Middle frontal gyrus (tissue), 1 donor: ENCODE measurements around the gene NELL1.
A peak's percentile ranks its signal among the peaks of the same experiment; 100 is the strongest.

Experiments used
- DNase-seq: peaks from one replicate; pipeline ENCODE4 v3.0.0-alpha.2; 2015; ENCODE audit warnings: low spot score; ENCODE audit errors: extremely low spot score

Gene NELL1

DNA sequence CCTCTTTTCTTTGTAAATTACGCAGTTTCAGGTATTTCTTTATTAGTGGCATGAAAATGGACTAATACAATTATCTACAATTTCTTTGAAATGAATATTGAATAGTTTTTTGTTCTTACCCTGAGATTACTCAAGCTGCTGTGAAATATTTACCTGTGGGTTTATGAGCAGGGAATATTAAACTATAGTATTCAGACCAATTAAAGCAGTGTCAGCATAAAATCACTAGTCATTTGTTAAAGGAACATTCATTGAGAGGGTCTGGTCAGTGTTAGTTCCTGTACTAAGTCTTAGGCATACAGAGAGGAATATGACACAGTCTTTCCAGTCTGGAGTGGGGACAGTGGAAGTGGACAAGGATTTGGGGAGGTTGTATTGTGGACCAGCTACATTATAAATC is 877.3 kb downstream of the NELL1 start:
- no peak for DNase-seq

DNA sequence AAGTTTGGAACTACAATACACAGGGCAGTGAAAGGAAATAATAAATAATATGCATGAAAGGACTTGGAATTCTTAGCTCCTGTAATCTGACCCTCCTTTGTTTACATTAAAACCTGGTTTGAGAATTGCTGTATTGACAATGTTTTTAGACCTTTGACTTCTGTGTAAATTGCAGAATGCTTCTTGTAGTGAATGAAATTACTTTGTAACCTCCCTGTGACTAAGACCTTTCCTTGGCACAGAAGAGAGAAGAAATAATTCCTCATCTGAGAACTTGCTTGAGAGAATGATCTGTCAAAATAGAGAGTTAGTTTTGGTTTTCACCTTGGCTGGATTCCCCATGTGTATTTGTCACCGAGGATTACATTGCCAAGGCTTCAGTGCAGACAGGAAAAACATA is 883.5 kb downstream of the NELL1 start:
- DNase-seq = no peak

DNA sequence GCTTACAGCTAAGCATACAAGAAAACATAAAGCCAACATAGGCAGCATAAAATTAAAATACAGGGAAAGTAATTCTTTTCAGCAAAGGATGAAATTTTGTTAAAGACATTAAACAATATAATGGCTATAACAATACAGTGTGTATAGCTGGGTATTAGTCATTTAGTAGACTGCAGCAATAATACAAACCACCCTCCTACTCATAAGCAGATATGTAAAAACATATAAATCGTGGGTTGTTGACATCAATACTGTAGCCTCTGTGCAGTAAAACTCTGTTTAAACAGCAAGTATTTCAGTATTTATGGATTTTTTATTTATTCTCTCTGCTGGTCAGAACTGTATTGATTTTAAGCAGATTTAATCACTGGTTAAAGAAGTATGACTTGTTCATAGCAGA is 884.4 kb downstream of the NELL1 start:
- no peak for DNase-seq

DNA sequence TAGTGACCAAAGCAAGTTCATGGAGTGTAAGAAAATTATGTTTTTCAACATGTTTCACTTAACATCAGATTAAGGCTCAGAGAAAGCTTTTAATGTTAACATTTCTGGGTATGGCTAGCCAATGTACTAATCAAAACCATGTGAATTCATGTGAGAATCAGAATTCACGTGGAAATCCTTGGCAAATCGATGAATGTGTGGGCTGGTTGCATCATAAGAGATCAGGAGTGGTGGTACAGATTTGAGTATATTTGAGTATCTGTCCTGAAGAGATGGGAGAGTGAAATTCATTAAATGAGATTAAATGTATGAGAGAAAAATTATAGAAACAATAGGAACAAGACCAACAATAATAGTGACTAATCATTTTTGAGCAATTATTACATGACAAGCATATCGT is 884.9 kb downstream of the NELL1 start:
- DNase-seq = no peak

DNA sequence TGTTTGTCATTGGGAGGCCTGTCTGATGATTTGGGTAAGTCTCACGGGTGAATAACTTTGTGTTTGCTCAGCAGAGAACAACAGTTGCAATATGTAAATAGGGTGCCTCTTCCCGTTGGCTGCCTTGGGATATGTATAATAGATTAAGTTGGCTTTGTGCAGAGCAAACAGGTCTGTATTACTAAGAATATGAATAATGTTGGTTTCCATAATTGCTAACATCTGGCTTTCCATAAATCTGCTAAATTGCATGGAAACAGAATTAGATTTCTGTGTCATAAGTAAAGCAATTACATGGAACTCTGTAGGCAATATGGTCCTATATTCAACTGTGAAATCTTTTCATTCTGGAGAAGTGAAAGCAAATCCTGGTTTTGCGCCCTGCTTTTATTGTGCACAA is 887.5 kb downstream of the NELL1 start:
- no peak for DNase-seq

DNA sequence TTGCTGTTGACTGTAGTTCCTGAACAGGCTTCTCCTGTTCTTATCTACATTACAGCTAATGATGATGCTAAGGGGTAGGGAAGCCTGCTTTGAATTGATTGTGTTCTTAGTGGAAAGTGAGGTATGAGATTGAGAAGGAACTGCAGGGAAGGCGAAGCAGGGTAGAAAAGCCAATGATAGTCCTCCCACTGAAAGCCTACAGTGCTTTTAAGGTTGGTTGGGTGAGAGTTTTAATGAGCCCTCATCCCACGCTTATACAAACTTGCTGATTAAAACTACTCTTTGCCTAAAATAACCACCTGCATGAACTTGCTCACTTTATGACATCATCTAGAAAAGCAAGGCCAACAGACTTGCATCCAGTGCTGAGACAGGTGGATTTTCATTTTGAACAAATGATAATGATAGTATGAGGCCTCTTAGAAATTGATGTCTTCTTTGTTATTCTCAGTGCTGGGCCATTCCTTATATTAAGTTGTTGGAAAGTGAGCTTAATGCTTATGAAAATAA is 891.1 kb downstream of the NELL1 start:
- no peak for DNase-seq

DNA sequence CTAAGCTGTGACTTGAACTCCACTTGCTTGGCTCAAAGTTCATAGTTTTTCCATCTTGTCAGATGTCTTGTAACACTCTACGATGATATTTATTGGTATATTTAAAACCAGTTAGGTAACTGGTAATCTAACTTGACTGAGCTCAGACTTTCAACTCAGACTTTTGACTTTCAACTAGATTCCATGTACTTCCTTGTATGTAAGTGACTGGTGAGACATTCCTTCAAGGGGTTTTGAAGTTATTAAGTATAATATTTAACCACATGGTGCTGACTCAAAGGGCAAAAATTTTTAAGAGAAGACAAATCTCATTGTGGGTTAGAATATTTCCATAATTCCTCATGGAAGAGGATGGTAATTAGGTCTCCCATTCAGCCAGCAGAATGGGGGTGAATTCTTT is 892.2 kb downstream of the NELL1 start:
- DNase-seq = no peak

DNA sequence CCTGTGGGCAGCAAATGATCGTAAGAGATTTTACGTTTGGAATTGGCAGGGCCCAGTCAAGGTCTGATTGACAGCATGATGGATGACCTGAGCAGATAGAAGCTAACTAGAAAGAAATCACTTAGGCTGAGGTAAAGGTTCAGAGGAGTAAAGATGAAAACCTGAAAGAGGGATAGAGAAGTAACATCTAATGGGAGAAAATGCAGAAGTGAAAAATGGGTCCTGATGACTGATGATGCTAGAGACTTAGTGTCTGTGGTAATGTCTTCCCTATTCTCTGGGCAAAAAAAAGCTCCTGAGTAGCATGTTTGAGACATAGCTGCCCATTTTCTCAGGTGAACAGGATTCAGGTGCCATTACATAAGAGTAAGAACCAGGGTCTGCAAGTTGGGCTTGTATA is 894.7 kb downstream of the NELL1 start:
- DNase-seq = no peak

DNA sequence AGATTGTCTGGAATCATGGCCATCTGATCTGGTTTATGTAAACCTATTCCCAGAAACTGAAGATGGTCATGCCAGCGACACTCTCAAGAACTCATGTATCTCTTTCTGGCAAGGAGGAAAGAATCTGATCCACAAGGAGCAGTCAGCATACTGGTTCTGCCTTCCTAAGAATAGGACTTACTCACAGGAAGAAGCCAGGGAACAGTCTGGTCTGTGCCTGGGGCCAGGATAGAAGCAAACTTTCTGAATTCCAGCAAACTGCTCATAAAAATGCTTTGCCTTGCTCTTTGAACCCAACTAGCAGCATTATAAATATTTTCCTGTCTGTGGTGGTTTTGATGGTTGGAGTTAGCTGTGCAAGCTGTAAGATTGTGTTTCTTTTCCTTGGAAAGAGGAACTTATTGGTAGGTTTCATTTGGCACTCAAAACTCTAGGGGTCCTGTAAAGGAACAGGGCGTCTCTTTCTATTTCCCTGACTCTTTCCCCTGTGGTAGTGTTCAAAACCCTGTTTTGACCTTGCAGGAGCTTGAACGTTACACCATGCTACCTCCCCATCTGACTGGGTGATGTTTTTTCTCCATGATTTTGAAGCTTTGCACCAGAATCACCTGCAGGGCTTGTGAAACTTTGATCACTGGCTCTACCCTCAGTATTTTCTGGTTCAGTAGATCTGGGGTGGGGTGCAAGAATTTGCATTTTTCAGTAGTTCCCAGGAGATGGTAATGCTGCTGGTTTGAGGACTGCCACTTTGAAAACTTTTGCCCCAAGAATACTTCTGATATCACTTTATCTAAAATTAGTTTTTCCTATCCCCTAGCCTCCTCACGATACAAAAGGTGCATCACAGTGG is 895.7 kb downstream of the NELL1 start:
- no peak for DNase-seq

DNA sequence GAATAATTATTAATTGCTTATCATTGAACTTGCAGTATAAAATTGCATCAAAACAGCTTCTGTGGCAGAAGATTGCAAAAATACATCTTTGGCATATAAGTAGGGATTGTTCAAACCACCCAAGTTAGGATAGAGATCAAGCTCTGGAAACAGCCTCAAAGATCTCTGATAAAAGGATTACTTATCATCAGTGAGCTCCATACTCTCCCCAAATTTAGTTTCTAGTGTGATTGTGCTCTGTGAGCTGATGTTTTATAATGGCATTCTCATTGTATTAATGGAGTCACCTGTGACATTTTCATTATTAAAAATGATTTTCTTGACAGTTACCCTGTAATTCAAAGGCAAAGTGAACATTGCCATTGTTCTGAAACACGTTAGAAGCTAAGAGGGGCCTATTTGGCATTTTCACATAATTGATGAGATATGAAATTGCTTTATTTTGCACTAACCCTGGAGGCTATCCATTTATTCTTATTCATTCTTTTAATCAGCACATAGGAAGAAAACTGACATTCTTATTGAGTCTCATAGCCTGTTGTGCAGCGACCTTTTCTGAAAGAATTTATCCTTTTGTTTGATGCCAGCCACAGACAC is 897.2 kb downstream of the NELL1 start:
- no peak for DNase-seq

DNA sequence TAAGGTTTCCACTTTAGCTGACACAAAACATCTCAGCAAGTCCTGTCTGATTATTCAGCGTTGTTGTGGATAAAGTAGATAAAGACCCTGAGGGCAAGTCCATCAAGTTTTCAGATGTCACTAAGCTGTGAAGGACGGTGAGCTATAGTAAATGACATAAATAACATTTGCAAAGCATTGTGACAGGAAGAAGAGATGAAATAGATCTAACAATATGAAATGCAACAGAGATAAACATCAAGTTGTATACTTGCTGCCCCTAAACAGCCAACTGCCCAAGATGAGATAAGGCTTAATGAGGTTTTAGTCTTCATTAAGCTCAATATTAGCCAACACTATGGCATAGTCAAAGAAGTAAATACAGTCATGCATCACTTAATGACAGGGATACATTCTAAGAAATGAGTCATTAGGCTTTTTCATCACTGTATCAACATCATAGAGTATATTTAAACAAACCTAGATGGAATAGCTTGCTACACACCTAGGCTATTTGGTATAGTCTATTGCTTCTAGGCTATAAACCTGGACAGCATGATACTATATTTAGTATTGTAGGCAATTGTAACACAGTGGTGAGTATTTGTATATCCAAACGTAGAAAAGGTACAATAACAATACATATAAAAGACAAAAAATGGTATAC is 898.4 kb downstream of the NELL1 start:
- DNase-seq = no peak

DNA sequence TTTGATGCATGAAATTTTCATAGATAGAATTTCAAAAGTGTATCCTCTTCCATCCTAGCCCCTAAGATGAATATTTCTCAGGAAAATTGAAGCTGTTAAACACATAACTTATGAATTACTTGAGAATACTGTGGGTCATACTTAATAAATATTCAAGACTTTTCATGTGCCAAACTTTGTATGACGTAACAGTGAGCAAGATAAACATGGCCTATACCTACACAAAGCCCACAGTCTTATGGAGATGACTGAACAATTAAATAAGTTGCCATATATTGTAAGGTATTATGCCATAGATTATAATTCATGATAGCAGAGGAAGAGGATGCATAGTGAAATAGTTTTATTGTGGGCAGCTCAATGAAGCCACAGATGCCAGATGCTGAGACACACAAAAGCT is 902.8 kb downstream of the NELL1 start:
- DNase-seq = no peak

DNA sequence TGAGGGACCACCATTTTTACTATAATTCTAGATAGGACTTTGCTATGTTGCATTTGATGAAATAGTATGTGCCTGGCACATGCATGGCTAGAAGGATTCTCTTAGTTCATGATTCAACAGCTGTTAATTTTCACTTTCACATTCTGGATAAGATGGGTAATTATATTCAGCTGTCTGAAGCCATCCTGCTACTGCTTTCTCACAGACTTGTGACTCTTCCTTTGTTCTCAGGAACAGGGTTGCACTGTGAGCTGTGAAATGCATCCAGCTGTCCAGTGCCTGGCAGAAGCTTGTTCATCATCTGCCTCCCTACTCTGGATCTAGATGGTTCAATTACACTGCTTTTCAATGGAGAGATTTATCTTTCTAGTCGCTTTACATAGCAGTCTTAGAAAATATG is 913.4 kb downstream of the NELL1 start:
- DNase-seq = peak; percentile 6

DNA sequence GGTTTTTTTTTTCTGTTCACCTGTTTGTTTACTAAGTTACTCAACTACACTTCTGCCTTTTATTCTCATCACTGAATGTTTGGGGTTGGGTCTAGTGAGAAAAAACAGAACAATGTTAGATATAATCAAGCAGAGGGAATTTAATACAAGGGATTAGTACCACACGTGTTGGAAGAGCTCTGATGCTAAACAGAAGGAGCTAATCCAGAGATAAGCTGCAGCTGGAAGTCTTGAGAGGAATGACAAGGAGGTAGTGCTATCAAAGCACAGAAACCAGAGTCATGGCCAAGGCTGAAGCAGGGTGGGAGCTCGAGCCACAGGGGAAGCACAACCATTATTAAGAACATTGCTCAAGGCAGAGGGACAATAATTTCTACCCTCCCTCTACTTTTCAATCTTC is 919.4 kb downstream of the NELL1 start:
- no peak for DNase-seq

DNA sequence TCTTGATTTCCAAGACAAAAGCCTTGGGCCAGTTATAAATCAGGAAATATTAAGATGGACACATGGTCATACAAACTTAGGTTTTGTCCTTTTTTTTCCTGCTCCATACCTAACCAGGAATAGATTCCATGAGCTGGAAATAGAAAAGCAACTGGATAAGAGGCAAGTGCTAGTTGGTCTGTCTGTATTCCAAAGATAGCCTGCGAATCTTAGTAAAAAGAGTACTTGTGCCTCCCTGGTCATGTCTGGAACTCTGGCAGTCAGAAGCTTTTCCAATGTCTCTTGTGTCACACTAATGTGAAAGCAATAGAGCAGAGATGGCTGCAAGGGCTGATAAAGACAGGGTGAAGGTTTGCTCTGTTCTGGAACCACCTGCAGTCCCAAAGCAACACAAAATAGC is 933.3 kb downstream of the NELL1 start:
- no peak for DNase-seq

DNA sequence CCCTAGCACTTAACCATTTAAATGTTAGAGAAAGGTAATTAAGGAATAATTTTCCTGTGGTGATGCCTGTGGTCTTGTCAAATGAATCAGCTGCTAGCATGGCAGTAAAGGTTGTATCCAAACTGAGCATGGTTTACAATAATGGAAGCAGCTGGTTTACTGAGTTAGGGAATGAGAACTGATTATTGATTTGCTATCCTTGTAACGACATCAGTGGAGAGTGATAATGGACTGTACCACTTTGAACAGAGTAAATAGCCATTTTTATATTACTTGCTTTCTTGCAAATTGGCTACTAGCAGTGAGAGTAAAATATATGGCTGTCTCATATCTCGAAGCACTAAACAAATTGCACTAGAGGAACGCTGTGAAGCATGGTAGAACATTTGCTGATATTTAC is 934.5 kb downstream of the NELL1 start:
- DNase-seq = no peak

DNA sequence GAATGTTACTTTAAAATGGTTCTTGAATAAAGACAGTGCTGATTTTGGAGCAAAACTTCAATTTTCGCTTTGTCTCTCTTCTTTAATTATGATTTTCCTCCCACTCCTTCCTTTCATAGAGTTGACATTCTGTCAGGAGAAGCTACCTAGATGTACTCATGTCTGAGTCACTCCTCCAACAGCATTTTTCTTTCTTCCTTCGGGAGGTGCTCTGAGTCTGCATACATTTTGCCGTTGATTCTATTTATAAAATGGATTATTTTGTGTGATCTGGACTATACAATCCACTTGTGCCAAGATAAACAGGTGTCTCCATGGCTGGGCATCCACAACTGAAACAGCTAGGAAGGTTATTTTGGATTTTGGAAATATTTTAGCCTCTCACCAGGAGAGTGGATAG is 935.2 kb downstream of the NELL1 start:
- no peak for DNase-seq

DNA sequence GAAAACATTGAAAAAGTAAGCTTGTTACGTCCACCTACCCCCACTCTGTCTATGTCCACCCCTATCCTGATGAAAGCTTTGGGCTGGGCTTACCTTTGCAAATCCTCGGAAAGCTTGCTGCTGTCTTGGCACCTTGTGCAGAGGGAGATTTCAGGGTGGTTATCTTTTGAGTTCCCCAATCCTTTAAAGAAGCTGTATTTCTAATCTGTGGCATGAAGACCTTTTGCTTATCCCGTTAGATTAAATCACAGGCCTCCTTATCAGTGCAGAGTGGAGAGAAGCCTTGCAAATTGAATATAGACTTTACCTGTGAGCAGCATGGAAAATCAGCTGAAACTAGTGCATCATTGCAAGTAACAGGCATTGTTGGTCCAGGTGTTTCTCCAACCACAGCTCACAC is 942.9 kb downstream of the NELL1 start:
- no peak for DNase-seq

DNA sequence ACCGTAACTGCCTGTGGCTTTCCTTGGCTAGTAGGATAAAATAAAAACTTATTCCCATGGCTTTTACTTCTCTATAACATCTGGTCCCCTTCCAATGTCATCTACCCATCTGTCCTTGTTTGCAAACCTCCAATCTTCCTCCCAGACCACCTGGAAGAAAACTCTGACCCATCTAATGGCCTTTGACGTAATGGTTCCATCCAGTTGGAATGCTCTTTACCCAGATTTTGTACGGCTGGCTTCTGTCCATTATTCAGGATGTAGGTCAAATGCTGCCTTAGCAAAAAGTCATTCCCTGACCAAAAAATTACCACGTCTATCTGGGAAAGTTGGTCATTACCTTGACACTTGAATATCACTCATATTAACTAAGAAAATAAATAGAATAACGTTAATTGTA is 945.6 kb downstream of the NELL1 start:
- no peak for DNase-seq

DNA sequence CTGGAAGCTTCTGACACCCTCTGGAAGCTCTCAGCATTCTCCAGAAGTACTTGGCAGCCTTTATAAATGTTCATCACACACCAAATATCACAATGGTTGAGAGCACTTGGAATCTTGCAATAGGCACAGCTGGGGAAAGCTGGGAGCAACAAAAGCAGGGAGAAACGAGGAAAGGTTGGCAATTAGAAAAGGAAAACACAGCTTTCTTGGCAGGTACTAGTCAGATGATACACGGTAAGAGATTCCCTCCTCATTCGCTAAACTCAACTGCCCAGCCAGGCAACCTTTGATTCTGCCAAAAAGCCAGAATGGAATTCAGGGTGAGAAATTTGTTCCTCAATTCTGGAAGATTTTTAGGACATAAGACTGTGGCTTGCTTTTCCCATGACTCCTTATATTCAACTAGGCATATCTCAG is 946.6 kb downstream of the NELL1 start:
- no peak for DNase-seq

DNA sequence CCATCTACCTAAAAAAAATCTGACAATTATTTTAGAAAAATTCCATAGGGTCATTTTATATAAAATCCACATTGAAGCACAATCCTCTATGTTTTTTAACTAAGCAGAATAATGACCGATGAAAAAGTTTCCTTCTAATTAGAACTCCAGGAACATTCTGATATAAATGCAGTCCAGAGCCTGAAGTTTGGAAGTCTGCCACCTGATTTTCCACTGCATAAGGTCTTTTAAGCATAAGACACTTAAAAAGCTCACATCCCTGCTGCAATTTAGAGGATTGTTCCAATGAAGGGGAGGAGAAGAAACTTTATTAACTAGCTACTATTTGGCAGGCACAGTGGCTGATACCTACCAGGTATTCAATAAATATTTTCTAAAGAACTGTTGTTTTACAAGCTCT is 953.2 kb downstream of the NELL1 start:
- no peak for DNase-seq

DNA sequence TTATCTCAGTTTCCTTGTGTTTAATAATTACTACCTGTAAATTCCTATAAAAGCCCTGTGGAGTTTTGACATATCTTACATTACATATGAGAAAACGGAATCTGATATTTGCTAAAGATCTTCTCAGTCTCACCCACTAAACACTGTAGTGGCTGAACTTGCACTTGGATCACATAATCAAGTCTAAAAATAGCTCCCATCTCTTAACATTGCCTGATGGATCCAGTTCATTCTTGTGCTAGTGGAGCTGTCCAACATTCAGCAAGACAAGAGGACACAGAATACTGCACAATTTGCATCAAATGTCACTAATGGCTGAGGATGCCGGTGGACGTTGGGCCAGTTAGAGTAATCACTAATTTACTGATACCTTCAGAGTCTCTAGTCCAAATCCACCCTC is 953.6 kb downstream of the NELL1 start:
- DNase-seq = no peak
